Measurements from ENCODE around the gene CLCN6.

DNA sequence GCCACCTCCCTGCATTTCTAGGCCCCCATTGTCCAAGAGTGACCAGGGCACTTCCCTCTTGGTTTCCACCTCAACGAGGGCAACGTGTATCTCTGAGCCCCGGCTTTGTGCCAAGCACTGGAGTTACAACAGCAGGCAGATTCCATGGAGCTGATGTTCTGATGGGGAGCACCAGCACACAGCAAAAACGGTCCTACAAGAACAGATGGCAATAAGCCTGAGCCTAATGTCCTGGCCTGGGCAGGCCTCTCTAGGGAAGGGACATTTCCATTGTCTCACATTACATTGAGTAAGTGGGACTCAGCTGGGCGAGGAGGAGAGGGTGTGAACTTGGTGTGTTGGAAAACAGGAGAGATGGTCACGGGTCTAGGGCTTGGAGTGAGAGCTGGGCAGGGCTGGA lies 79.9 kb downstream of the CLCN6 start:
- TF ChIP-seq, protein P1, sequence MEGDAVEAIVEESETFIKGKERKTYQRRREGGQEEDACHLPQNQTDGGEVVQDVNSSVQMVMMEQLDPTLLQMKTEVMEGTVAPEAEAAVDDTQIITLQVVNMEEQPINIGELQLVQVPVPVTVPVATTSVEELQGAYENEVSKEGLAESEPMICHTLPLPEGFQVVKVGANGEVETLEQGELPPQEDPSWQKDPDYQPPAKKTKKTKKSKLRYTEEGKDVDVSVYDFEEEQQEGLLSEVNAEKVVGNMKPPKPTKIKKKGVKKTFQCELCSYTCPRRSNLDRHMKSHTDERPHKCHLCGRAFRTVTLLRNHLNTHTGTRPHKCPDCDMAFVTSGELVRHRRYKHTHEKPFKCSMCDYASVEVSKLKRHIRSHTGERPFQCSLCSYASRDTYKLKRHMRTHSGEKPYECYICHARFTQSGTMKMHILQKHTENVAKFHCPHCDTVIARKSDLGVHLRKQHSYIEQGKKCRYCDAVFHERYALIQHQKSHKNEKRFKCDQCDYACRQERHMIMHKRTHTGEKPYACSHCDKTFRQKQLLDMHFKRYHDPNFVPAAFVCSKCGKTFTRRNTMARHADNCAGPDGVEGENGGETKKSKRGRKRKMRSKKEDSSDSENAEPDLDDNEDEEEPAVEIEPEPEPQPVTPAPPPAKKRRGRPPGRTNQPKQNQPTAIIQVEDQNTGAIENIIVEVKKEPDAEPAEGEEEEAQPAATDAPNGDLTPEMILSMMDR (conservative IDR thresholded peaks at IDR 0.05 in 1 of 2, IDR thresholded peaks at IDR 0.05 in 1 of 2; ENCODE audit: low read depth in 1 of 2, low read length in 2 of 2): no peak
- no peak for TF ChIP-seq EZH2 (IDR thresholded peaks at IDR 0.05; ENCODE audit: low read length, missing control alignments)

All from fibroblast of lung (primary cell).